Stimulated activated CD4-positive, alpha-beta T cell treated with anti-CD3 and anti-CD28 coated beads, TNF-alpha, amount 100 ng/mL, for 48 hours (primary cell): Measurements from ENCODE around the gene PPM1N.
"Not testable (repeated sequence)": the region's sequence is repeated elsewhere in the genome, so short reads cannot be mapped to it uniquely, and the experiment has no call there.

Source experiments
- DNase-seq, 3 donors: peaks; one replicate each; pipeline ENCODE4 v3.0.0-alpha.2; 2020; ENCODE audit warnings: low read depth in 3 of 3

PPM1N gene

GRCh38 chr19:45508417-45508860 lies 10.2 kb downstream of the PPM1N start:
- no peak for DNase-seq

- no peak for DNase-seq
These were observed 10.8 kb downstream of the PPM1N start for GRCh38 chr19:45508861-45509691.

- DNase-seq, result no peak
These were observed 11.4 kb downstream of the PPM1N start for GRCh38 chr19:45509692-45510015.

GRCh38 chr19:45510352-45510751 lies 12.1 kb downstream of the PPM1N start:
- DNase-seq, result not testable (repeated sequence)

- no peak for DNase-seq
These were observed 12.8 kb downstream of the PPM1N start for GRCh38 chr19:45511074-45511473.

- no peak for DNase-seq
These were observed 14.7 kb downstream of the PPM1N start for GRCh38 chr19:45512881-45513483.

GRCh38 chr19:45514376-45515051 lies 16.3 kb downstream of the PPM1N start:
- no peak for DNase-seq

GRCh38 chr19:45515081-45515624 lies 16.9 kb downstream of the PPM1N start:
- no peak for DNase-seq

- DNase-seq, result no peak
These were observed 17.7 kb downstream of the PPM1N start for GRCh38 chr19:45515807-45516401.

GRCh38 chr19:45517238-45517637 lies 19.0 kb downstream of the PPM1N start:
- no peak for DNase-seq

GRCh38 chr19:45517641-45518468 lies 19.6 kb downstream of the PPM1N start:
- DNase-seq, result no peak

GRCh38 chr19:45518469-45518826 lies 20.2 kb downstream of the PPM1N start:
- DNase-seq, result no peak

- DNase-seq, result no peak
These were observed 24.0 kb downstream of the PPM1N start for GRCh38 chr19:45522010-45522941.

GRCh38 chr19:45523642-45524256 lies 25.5 kb downstream of the PPM1N start:
- DNase-seq, result peak in 2 of 3 donors; percentile 59 to 60

- no peak for DNase-seq
These were observed 26.4 kb downstream of the PPM1N start for GRCh38 chr19:45524575-45525129.

GRCh38 chr19:45526143-45526542 lies 27.9 kb downstream of the PPM1N start:
- DNase-seq, result no peak

GRCh38 chr19:45526971-45527370 lies 28.7 kb downstream of the PPM1N start:
- no peak for DNase-seq

GRCh38 chr19:45527731-45528130 lies 29.5 kb downstream of the PPM1N start:
- no peak for DNase-seq

GRCh38 chr19:45528149-45528743 lies 30.0 kb downstream of the PPM1N start:
- DNase-seq, result no peak
